Measurements from ENCODE around the gene PROSER3.

DNA sequence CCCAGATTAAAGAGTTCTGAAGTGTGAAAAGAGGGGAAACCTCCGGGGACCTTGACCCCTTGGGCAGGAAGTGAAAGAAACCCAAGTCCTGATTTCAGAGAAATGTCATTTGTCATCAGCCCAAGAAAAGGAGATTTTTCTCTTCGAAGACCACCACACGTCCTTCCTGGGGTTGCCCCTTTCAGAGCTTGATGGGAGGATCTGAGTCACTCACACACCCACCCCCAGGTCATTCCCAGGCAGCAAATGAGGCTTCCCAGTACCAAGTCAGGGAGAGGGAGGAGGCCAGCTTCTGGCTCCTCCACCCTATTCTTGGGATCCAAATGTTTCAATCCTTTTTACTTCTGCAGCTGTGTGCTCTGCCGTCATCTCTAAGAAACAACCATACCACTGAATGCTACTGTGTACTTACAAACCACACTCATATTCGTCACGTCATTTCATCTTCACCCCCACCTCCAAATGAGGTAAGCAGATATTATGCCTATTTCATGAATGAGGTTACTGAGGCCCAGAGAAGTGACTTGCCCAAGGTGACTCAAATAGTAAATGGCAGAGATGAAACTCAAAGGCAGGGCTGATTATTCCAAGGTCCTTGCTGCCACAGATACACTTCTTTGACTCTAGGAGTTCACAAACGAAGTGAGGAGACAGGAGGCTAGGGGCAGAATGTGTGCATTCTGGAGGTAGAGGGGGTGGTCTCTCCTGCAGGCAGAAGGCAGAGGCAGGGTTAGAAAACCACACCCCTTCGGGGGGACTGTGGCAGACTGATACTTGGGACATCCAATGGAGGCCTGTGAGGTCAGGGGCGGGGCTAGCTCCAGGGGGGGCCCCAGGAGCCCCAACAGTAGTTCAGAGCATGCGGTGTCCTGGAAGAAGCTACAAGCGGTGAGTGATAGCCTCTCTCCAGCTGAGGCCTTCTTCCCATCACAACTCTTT is 45.1 kb upstream of the PROSER3 start:
- TF ChIP-seq EGR1 (IDR thresholded peaks at IDR 0.05) (no peak), RAD21 (IDR thresholded peaks at IDR 0.05; ENCODE audit: low read depth) (no peak)

Data from Ishikawa (cell line).